Measurements from ENCODE around the gene SSBP1.

GRCh38 chr7:141715794-141716689 is 22.1 kb upstream of the SSBP1 start:
- TF ChIP-seq CTCF (IDR thresholded peaks at IDR 0.05) = no peak
- TF ChIP-seq POLR2A (IDR thresholded peaks at IDR 0.05) = no peak
